KMS-11 (cell line): ENCODE data around the gene C1orf232.

Experiments used
- H2AFZ ChIP-seq: fragments of 200-600 bp; sonication (generic); 2 replicates; pipeline ENCODE4 v1.6.1; 2016; ENCODE audit warnings: antibody characterized with exemption, mixed run types, low read depth
- H3K27ac ChIP-seq: fragments of 200-600 bp; sonication (generic); 2 replicates; pipeline ENCODE4 v1.6.1; 2016; ENCODE audit warnings: mild to moderate bottlenecking, mixed run types
- H3K27me3 ChIP-seq: fragments of 200-600 bp; sonication (generic); 2 replicates; pipeline ENCODE4 v1.6.1; 2017; ENCODE audit warnings: mild to moderate bottlenecking, low read depth, mixed run types, moderate library complexity; ENCODE audit not compliant: insufficient read depth
- H3K36me3 ChIP-seq: fragments of 200-600 bp; sonication (generic); 2 replicates; pipeline ENCODE4 v1.6.1; 2017; ENCODE audit warnings: mild to moderate bottlenecking, mixed run types; ENCODE audit not compliant: insufficient read depth
- H3K4me1 ChIP-seq: fragments of 200-600 bp; sonication (generic); 2 replicates; pipeline ENCODE4 v1.6.1; 2016; ENCODE audit warnings: mild to moderate bottlenecking, low read depth, mixed run types; ENCODE audit not compliant: poor library complexity, severe bottlenecking
- H3K4me2 ChIP-seq: fragments of 200-600 bp; sonication (generic); 2 replicates; pipeline ENCODE4 v1.7.0; 2016; ENCODE audit warnings: mild to moderate bottlenecking, mixed run types
- H3K4me3 ChIP-seq: fragments of 200-600 bp; sonication (generic); IDR thresholded peaks from 2 replicates; pipeline ENCODE4 v1.6.1; 2017; ENCODE audit warnings: low read depth, low read length, mixed read lengths; ENCODE audit not compliant: insufficient read depth
- H3K79me2 ChIP-seq: fragments of 200-600 bp; sonication (generic); 2 replicates; pipeline ENCODE4 v1.6.1; 2016; ENCODE audit warnings: low read depth, mixed run types; ENCODE audit not compliant: insufficient read depth
- H3K9ac ChIP-seq: fragments of 200-600 bp; sonication (generic); 2 replicates; pipeline ENCODE4 v1.6.1; 2016; ENCODE audit warnings: mild to moderate bottlenecking, mixed run types
- H4K20me1 ChIP-seq: fragments of 200-600 bp; sonication (generic); 2 replicates; pipeline ENCODE4 v1.6.1; 2016; ENCODE audit warnings: mild to moderate bottlenecking, mixed run types; ENCODE audit not compliant: insufficient read depth
- CTCF ChIP-seq: fragments of 200-600 bp; sonication (generic); conservative IDR thresholded peaks from 2 replicates; pipeline ENCODE4 v1.6.1; 2017; ENCODE audit warnings: low read depth, mild to moderate bottlenecking, antibody characterized with exemption, low read length, moderate library complexity, mixed read lengths

C1orf232 gene

DNA sequence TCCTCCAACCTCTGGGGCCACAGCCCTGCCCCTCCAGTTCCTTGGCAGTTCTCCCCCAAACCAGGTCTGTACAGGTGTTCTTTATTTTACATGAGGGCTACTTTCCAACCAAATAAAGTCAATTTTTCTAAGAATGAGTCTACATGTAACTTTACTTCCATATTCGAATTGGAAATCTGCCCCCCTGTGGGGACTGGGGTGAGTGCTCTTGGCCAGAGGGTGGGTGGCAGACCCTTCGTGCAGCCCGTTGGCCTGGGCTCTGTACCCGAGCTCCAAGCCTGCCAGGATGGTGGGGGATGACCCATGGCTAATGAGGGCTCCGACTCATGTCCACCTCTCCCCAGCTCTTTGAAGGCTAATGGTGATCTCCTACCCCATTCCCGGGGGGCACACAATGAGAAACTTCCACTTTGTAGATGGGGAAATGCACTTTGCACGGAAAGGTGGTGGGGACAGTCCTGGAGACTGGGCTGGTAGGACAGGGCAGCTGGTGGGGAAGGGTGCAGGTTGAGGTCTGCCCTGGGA is 21.1 kb upstream of the C1orf232 start:
- H3K27ac ChIP-seq = no peak overlapping the region
- no peaks in the 10 kb centered on the region for H3K4me1 ChIP-seq
- no peaks in the 10 kb centered on the region for H4K20me1 ChIP-seq
- no peaks in the 10 kb centered on the region for H3K79me2 ChIP-seq
- no peak overlapping the region for H3K4me3 ChIP-seq
- no peaks in the 10 kb centered on the region for H3K27me3 ChIP-seq
- no peak overlapping the region for H3K9ac ChIP-seq
- H3K36me3 ChIP-seq = no peaks in the 10 kb centered on the region
- no peak overlapping the region for H2AFZ ChIP-seq
- no peak for TF ChIP-seq CTCF
- H3K4me2 ChIP-seq = no peak overlapping the region

DNA sequence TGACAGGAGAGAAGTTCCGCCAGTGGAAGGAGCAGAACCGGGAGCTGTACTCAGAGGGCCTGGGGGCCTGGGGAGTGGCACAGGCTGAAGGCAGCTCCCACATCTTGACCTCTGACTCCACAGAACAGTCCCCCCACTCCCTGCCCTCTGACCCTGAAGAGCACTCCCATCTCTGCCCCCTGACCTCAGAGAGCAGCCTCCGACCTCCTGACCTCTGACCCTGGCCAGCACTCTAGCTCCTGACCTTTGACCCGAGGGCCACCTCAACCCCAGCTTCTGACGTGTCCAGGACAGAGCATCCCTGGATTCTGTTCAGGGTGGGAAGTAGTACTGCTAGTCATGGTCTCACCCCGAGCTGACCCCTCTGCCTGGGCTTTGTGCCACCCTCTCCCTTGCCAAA is 20.6 kb upstream of the C1orf232 start:
- no peaks in the 10 kb centered on the region for H3K4me1 ChIP-seq
- no peak overlapping the region for H2AFZ ChIP-seq
- no peaks in the 10 kb centered on the region for H3K27me3 ChIP-seq
- H3K79me2 ChIP-seq = no peaks in the 10 kb centered on the region
- H3K4me3 ChIP-seq = no peak overlapping the region
- H3K27ac ChIP-seq = no peak overlapping the region
- no peak for TF ChIP-seq CTCF
- H4K20me1 ChIP-seq = no peaks in the 10 kb centered on the region
- H3K36me3 ChIP-seq = no peaks in the 10 kb centered on the region
- no peak overlapping the region for H3K4me2 ChIP-seq
- no peak overlapping the region for H3K9ac ChIP-seq

DNA sequence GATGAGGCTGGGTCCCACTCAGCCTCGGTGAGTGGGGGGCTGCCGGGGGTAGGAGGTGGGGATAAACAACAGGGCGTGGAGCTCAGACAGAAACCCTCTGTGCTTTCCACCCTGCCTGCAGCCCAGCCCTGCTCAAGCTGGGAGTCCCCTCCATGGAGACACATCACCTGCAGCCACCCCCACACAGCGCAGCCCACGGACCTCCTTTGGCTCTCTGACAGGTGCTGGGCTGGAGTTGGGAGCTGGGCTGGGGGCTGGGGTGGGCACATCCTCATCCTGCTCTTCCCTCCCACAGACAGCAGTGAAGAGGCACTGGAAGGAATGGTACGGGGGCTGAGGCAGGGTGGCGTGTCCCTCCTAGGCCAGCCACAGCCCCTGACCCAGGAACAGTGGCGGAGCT is 19.7 kb upstream of the C1orf232 start:
- Histone ChIP-seq H3K4me1 (no peaks in the 10 kb centered on the region), H3K36me3 (no peaks in the 10 kb centered on the region), H3K4me2 (no peak overlapping the region), H3K4me3 (no peak overlapping the region), H3K79me2 (no peaks in the 10 kb centered on the region), H2AFZ (no peak overlapping the region), H3K9ac (no peak overlapping the region), H4K20me1 (no peaks in the 10 kb centered on the region), H3K27ac (no peak overlapping the region), H3K27me3 (no peaks in the 10 kb centered on the region)
- no peak for TF ChIP-seq CTCF

DNA sequence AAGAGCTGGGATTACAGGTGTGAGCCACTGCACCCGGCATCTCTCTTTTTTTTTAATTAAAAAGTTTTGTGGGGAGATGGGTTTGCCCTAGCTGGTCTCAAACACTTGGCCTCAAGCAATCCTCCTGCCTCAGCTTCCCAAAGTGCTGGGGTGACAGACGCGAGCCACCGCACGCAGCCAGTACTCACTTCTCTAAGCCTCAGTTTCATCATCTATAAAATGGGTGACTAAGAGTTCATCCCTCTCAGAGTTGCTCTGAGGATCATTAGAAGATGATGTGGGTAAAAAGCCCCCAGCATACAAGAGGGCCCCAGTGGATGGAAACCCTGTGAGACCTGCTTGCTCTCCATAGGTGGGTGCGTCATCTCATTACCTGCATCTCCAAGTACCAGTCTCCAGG is 19.1 kb upstream of the C1orf232 start:
- Histone ChIP-seq H3K79me2 (no peaks in the 10 kb centered on the region), H3K27ac (no peak overlapping the region), H3K36me3 (no peaks in the 10 kb centered on the region), H3K4me2 (no peak overlapping the region), H3K4me1 (no peaks in the 10 kb centered on the region), H2AFZ (no peak overlapping the region), H3K4me3 (no peak overlapping the region), H3K9ac (no peak overlapping the region), H3K27me3 (no peaks in the 10 kb centered on the region), H4K20me1 (no peaks in the 10 kb centered on the region)
- no peak for TF ChIP-seq CTCF
